ENCODE results near the gene RNF157. TPM values are rescaled to one million over a fixed set of nuclear protein-coding genes. Genes with fewer than 3 reads are reported as not detected.

Gene RNF157
- total RNA-seq, 2 experiments from 2014 or later: 16.0 to 21.1 TPM

GRCh38 chr17:76115138-76115754 is 125.0 kb downstream of the RNF157 start:
- ChIA-PET POLR2A (interaction anchor here (0.7 kb wide), 1 partner anchor 68 kb away, joined by 9 read pairs; no protein-coding TSS in a partner anchor), CTCF (interaction anchor here (1.0 to 11.9 kb wide), 2 partner anchors 8 to 164 kb away, joined by 3 to 122 read pairs; no protein-coding TSS in a partner anchor)

GRCh38 chr17:76111956-76112355 is 128.3 kb downstream of the RNF157 start:
- ChIA-PET POLR2A (no interaction called here), CTCF (interaction anchor here (0.6 to 2.7 kb wide), 5 partner anchors 8 to 176 kb away, joined by 3 to 13 read pairs (median 6); no protein-coding TSS in a partner anchor)

GRCh38 chr17:76107509-76107908 is 132.8 kb downstream of the RNF157 start:
- ChIA-PET CTCF (interaction anchor here (1.1 to 3.0 kb wide), 3 partner anchors 13 to 93 kb away, joined by 3 to 9 read pairs (median 7); no protein-coding TSS in a partner anchor), POLR2A (no interaction called here)

- POLR2A ChIA-PET: interaction anchor here (0.7 kb wide), 1 partner anchor 233 kb away, joined by 8 read pairs; no protein-coding TSS in a partner anchor
- CTCF ChIA-PET: interaction anchor here (1.1 to 3.8 kb wide), 4 partner anchors 16 to 173 kb away, joined by 3 to 27 read pairs (median 4); no protein-coding TSS in a partner anchor
Observed at GRCh38 chr17:76106703-76107102, 133.6 kb downstream of the RNF157 start.

GRCh38 chr17:76104896-76105231 is 135.4 kb downstream of the RNF157 start:
- ChIA-PET POLR2A (interaction anchor here (1.1 kb wide), 1 partner anchor 33 kb away, joined by 5 read pairs; the partner anchor contains the start of gene SRP68), CTCF (interaction anchor here (2.4 to 3.8 kb wide), 3 partner anchors 16 to 174 kb away, joined by 13 to 27 read pairs (median 13); no protein-coding TSS in a partner anchor)

- CTCF ChIA-PET: interaction anchor here (0.6 to 3.8 kb wide), 6 partner anchors 16 to 334 kb away, joined by 3 to 27 read pairs (median 8); partner anchors contain the start of gene SPHK1
- POLR2A ChIA-PET: interaction anchor here (1.0 to 2.0 kb wide), 5 partner anchors 32 to 249 kb away, joined by 3 to 8 read pairs (median 4); partner anchors contain the start of genes PRPSAP1 and SRP68
Observed at GRCh38 chr17:76104140-76104895, 136.0 kb downstream of the RNF157 start.

GRCh38 chr17:76103274-76104139 is 136.8 kb downstream of the RNF157 start, which contains the start of gene EXOC7:
EXOC7 (minus strand) TSS chr17:76103787; CDS start chr17:76103692, 95 bp downstream.
- POLR2A ChIA-PET: interaction anchor here (0.7 to 2.0 kb wide), 7 partner anchors 32 to 250 kb away, joined by 3 to 8 read pairs (median 4); partner anchors contain the start of genes PRPSAP1 and SRP68
- CTCF ChIA-PET: interaction anchor here (0.6 to 3.8 kb wide), 7 partner anchors 17 to 333 kb away, joined by 3 to 27 read pairs (median 4); partner anchors contain the start of gene SPHK1

GRCh38 chr17:76102944-76103273 is 137.4 kb downstream of the RNF157 start:
- CTCF ChIA-PET: interaction anchor here (0.9 to 3.8 kb wide), 5 partner anchors 18 to 282 kb away, joined by 4 to 27 read pairs (median 13); partner anchors contain the start of gene SPHK1
- POLR2A ChIA-PET: interaction anchor here (1.0 to 2.0 kb wide), 4 partner anchors 31 to 172 kb away, joined by 4 to 8 read pairs (median 5); partner anchors contain the start of gene SRP68

- POLR2A ChIA-PET: interaction anchor here (0.7 kb wide), 1 partner anchor 240 kb away, joined by 6 read pairs; no protein-coding TSS in a partner anchor
- CTCF ChIA-PET: no interaction called here
Observed at GRCh38 chr17:76097716-76098295, 142.5 kb downstream of the RNF157 start.

- ChIA-PET CTCF (interaction anchor here (1.2 kb wide), 1 partner anchor 184 kb away, joined by 3 read pairs; no protein-coding TSS in a partner anchor), POLR2A (no interaction called here)
Observed at GRCh38 chr17:76095943-76096342, 144.3 kb downstream of the RNF157 start.

- ChIA-PET POLR2A (no interaction called here), CTCF (interaction anchor here (1.8 kb wide), 1 partner anchor 185 kb away, joined by 6 read pairs; no protein-coding TSS in a partner anchor)
Observed at GRCh38 chr17:76094046-76094445, 146.2 kb downstream of the RNF157 start.

- POLR2A ChIA-PET: interaction anchor here (1.3 kb wide), 1 partner anchor 177 kb away, joined by 3 read pairs; no protein-coding TSS in a partner anchor
- CTCF ChIA-PET: interaction anchor here (0.6 to 1.8 kb wide), 5 partner anchors 17 to 187 kb away, joined by 3 to 6 read pairs (median 3); no protein-coding TSS in a partner anchor
Observed at GRCh38 chr17:76092526-76093413, 147.5 kb downstream of the RNF157 start.

Other genes with a start within 250 kb of the RNF157 start
- gene CDK3, start 239.6 kb downstream of the RNF157 start, total RNA-seq: 1 to 10 TPM; 4.1 to 5.1 TPM
- gene EVPL, start 213.2 kb downstream of the RNF157 start, total RNA-seq: under 1 TPM; 0.10 to 0.21 TPM
- gene SRP68, start 168.0 kb downstream of the RNF157 start, total RNA-seq: 100 to 1,000 TPM; 130 to 132 TPM
- gene GALR2, start 165.7 kb downstream of the RNF157 start, total RNA-seq: 1 to 10 TPM; 2.2 to 3.1 TPM
- 1 to 10 TPM; 2.6 to 3.0 TPM for gene ZACN, start 161.3 kb downstream of the RNF157 start, total RNA-seq
- gene EXOC7, start 136.7 kb downstream of the RNF157 start, total RNA-seq: 10 to 100 TPM; 84.6 to 87.0 TPM
- 1 to 10 TPM in 1 of 2 experiments, under 1 TPM in 1; 0.99 to 1.4 TPM for gene FOXJ1, start 99.2 kb downstream of the RNF157 start, total RNA-seq
- gene UBALD2, start 24.9 kb upstream of the RNF157 start, total RNA-seq: 100 to 1,000 TPM; 163 to 177 TPM
- gene QRICH2, start 67.8 kb upstream of the RNF157 start, total RNA-seq: 1 to 10 TPM; 1.7 to 2.0 TPM
- gene PRPSAP1, start 113.4 kb upstream of the RNF157 start, total RNA-seq: 10 to 100 TPM; 39.4 to 41.8 TPM
- 10 to 100 TPM; 24.3 to 24.4 TPM for gene SPHK1, start 144.1 kb upstream of the RNF157 start, total RNA-seq
- gene UBE2O, start 212.7 kb upstream of the RNF157 start, total RNA-seq: 10 to 100 TPM; 40.5 to 41.6 TPM
- gene AANAT, start 227.1 kb upstream of the RNF157 start, total RNA-seq: under 1 TPM in 1 of 2 experiments, not detected in 1; 0.21 TPM

All from activated CD8-positive, alpha-beta memory T cell treated with anti-CD3 and anti-CD28 coated beads for 36 hours (primary cell).